Dendritic cell treated with granulocyte-macrophage colony-stimulating factor and Interleukin-4, amounts not matched to agents 40 ng/mL and 50 ng/mL, for 4 days (primary cell): Measurements from ENCODE around the gene COCH.
A peak's percentile ranks its signal among the peaks of the same experiment; 100 is the strongest.

ENCODE experiments used
- H3K27ac Mint-ChIP-seq: one replicate; pipeline ENCODE4 v1.8.0; 2022; ENCODE audit warnings: mild to moderate bottlenecking, mixed read lengths
- H3K27me3 Mint-ChIP-seq: one replicate; pipeline ENCODE4 v1.8.0; 2022; ENCODE audit warnings: mild to moderate bottlenecking, mixed read lengths
- H3K36me3 Mint-ChIP-seq: one replicate; pipeline ENCODE4 v1.8.0; 2022; ENCODE audit warnings: low read depth, mixed read lengths
- H3K4me1 Mint-ChIP-seq: one replicate; pipeline ENCODE4 v1.8.0; 2022; ENCODE audit warnings: low read depth, mixed read lengths
- H3K4me3 Mint-ChIP-seq: one replicate; pipeline ENCODE4 v1.8.0; 2022; ENCODE audit warnings: mild to moderate bottlenecking, moderate library complexity, mixed read lengths
- H3K9me3 Mint-ChIP-seq: one replicate; pipeline ENCODE4 v1.8.0; 2022; ENCODE audit warnings: mixed read lengths
- intact Hi-C: fragments of 100-400 bp; cut with micrococcal nuclease; formaldehyde crosslinking; loops from one replicate; pipeline ENCODE4 v1.15.0; 2022

COCH gene

GRCh38 chr14:30861200-30861599 is 13.2 kb upstream of the COCH start:
- Mint-ChIP-seq H3K4me3 (no peak overlapping the region), H3K4me1 (peaks cover 26% of the 10 kb centered on the region), H3K27me3 (no peaks in the 10 kb centered on the region), H3K9me3 (peaks cover 5% of the 10 kb centered on the region), H3K27ac (no peak overlapping the region), H3K36me3 (no peaks in the 10 kb centered on the region)
- intact Hi-C loops = no loop called here

GRCh38 chr14:30864934-30865333 is 9.4 kb upstream of the COCH start:
- Mint-ChIP-seq H3K27me3 (no peaks in the 10 kb centered on the region), H3K27ac (no peak overlapping the region), H3K9me3 (peaks cover 5% of the 10 kb centered on the region), H3K4me3 (no peak overlapping the region), H3K36me3 (no peaks in the 10 kb centered on the region), H3K4me1 (peaks cover 26% of the 10 kb centered on the region)
- intact Hi-C loops = no loop called here

- intact Hi-C loops = no loop called here
- Mint-ChIP-seq H3K4me1 (peaks cover under 1% of the 10 kb centered on the region), H3K27ac (no peak overlapping the region), H3K4me3 (no peak overlapping the region), H3K9me3 (no peaks in the 10 kb centered on the region), H3K27me3 (peaks cover 16% of the 10 kb centered on the region), H3K36me3 (no peaks in the 10 kb centered on the region)
Measured at GRCh38 chr14:30868736-30869135, 5.6 kb upstream of the COCH start.

GRCh38 chr14:30869551-30870155 is 4.7 kb upstream of the COCH start:
- intact Hi-C loops = no loop called here
- Mint-ChIP-seq H3K4me1 (peaks cover 4% of the 10 kb centered on the region), H3K4me3 (no peak overlapping the region), H3K9me3 (no peaks in the 10 kb centered on the region), H3K27me3 (peaks cover 24% of the 10 kb centered on the region), H3K36me3 (no peaks in the 10 kb centered on the region), H3K27ac (no peak overlapping the region)

- Mint-ChIP-seq H3K36me3 (no peaks in the 10 kb centered on the region), H3K9me3 (no peaks in the 10 kb centered on the region), H3K4me3 (no peak overlapping the region), H3K4me1 (peaks cover 20% of the 10 kb centered on the region), H3K27me3 (peaks cover 41% of the 10 kb centered on the region), H3K27ac (no peak overlapping the region)
- intact Hi-C loops = no loop called here
Measured at GRCh38 chr14:30872602-30873001, 1.8 kb upstream of the COCH start.

- H3K27ac Mint-ChIP-seq = no peak overlapping the region
- intact Hi-C loops = no loop called here
- H3K4me3 Mint-ChIP-seq = peak overlapping the region; percentile 14
- H3K4me1 Mint-ChIP-seq = peaks cover 20% of the 10 kb centered on the region
- no peaks in the 10 kb centered on the region for H3K9me3 Mint-ChIP-seq
- no peaks in the 10 kb centered on the region for H3K36me3 Mint-ChIP-seq
- H3K27me3 Mint-ChIP-seq = peaks cover 41% of the 10 kb centered on the region
Measured at GRCh38 chr14:30873308-30874119, 845 bp upstream of the COCH start.

- Mint-ChIP-seq H3K27ac (peak overlapping the region; percentile 19), H3K27me3 (peaks cover 41% of the 10 kb centered on the region), H3K36me3 (no peaks in the 10 kb centered on the region), H3K9me3 (no peaks in the 10 kb centered on the region), H3K4me3 (peak overlapping the region; percentile 86), H3K4me1 (peaks cover 20% of the 10 kb centered on the region)
- intact Hi-C loops = no loop called here
Measured at GRCh38 chr14:30874999-30875787, 834 bp downstream of the COCH start.

- Mint-ChIP-seq H3K27ac (no peak overlapping the region), H3K4me3 (no peak overlapping the region), H3K4me1 (peaks cover 20% of the 10 kb centered on the region), H3K27me3 (peaks cover 38% of the 10 kb centered on the region), H3K9me3 (no peaks in the 10 kb centered on the region), H3K36me3 (no peaks in the 10 kb centered on the region)
- intact Hi-C loops = no loop called here
Measured at GRCh38 chr14:30875788-30876053, 1.4 kb downstream of the COCH start.

GRCh38 chr14:30876692-30877091 is 2.3 kb downstream of the COCH start:
- H3K4me3 Mint-ChIP-seq = no peak overlapping the region
- H3K27ac Mint-ChIP-seq = no peak overlapping the region
- H3K27me3 Mint-ChIP-seq = peaks cover 38% of the 10 kb centered on the region
- intact Hi-C loops = no loop called here
- no peaks in the 10 kb centered on the region for H3K36me3 Mint-ChIP-seq
- peaks cover 20% of the 10 kb centered on the region for H3K4me1 Mint-ChIP-seq
- H3K9me3 Mint-ChIP-seq = no peaks in the 10 kb centered on the region

- Mint-ChIP-seq H3K27ac (no peak overlapping the region), H3K36me3 (no peaks in the 10 kb centered on the region), H3K9me3 (no peaks in the 10 kb centered on the region), H3K27me3 (no peaks in the 10 kb centered on the region), H3K4me3 (no peak overlapping the region), H3K4me1 (peaks cover 2% of the 10 kb centered on the region)
- intact Hi-C loops = no loop called here
Measured at GRCh38 chr14:30882431-30882830, 8.1 kb downstream of the COCH start.

GRCh38 chr14:30883508-30884294 is 9.3 kb downstream of the COCH start:
- Mint-ChIP-seq H3K27me3 (no peaks in the 10 kb centered on the region), H3K9me3 (no peaks in the 10 kb centered on the region), H3K36me3 (no peaks in the 10 kb centered on the region), H3K4me1 (no peaks in the 10 kb centered on the region), H3K27ac (no peak overlapping the region), H3K4me3 (no peak overlapping the region)
- intact Hi-C loops = no loop called here

GRCh38 chr14:30884901-30885300 is 10.5 kb downstream of the COCH start:
- no peak overlapping the region for H3K4me3 Mint-ChIP-seq
- H3K27ac Mint-ChIP-seq = no peak overlapping the region
- H3K36me3 Mint-ChIP-seq = no peaks in the 10 kb centered on the region
- no peaks in the 10 kb centered on the region for H3K27me3 Mint-ChIP-seq
- H3K9me3 Mint-ChIP-seq = no peaks in the 10 kb centered on the region
- H3K4me1 Mint-ChIP-seq = no peaks in the 10 kb centered on the region
- intact Hi-C loops = no loop called here

GRCh38 chr14:30885840-30886740 is 11.7 kb downstream of the COCH start:
- H3K27ac Mint-ChIP-seq = no peak overlapping the region
- no peaks in the 10 kb centered on the region for H3K36me3 Mint-ChIP-seq
- H3K27me3 Mint-ChIP-seq = no peaks in the 10 kb centered on the region
- no peak overlapping the region for H3K4me3 Mint-ChIP-seq
- no peaks in the 10 kb centered on the region for H3K4me1 Mint-ChIP-seq
- H3K9me3 Mint-ChIP-seq = no peaks in the 10 kb centered on the region
- intact Hi-C loops = no loop called here
